ENCODE measurements around the gene ELOVL1. TPM values are rescaled to one million over a fixed set of nuclear protein-coding genes. Genes with fewer than 3 reads are reported as not detected.

The ELOVL1 gene
- total and polyA plus RNA-seq, 2 of the 13 experiments (the other 11 are each of a cell fraction or from before 2014, with no cell fraction given), result 55.2 to 77.4 TPM

DNA sequence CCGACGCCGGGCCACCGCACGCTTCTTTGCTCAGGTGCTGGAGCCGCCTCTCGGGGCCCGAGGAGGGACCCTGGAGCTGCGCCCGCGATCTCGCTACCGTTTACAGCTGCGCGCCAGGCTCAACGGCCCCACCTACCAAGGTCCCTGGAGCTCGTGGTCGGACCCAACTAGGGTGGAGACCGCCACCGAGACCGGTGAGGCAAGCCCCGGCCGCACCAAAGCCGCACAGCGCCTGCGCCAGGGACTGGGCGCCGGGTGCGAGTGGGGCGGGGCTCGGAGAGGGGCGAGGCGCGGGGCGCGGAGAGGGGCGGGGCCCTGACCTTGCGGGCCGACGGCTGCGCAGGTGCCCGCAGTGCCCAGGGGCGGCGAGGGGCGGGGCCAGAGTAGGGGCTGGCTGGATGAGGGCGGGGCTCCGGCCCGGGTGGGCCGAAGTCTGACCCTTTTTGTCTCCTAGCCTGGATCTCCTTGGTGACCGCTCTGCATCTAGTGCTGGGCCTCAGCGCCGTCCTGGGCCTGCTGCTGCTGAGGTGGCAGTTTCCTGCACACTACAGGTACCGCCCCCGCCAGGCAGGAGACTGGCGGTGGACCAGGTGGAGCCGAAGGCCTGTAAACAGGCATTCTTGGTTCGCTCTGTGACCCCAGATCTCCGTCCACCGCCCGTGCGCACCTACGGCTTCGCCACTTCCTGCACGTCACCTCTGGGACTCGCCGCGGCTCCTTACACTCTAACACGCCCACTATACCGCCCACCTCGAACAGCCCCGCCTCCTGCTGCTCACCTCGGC is 18.8 kb downstream of the ELOVL1 start (continued):
- TF ChIP-seq, protein P1, sequence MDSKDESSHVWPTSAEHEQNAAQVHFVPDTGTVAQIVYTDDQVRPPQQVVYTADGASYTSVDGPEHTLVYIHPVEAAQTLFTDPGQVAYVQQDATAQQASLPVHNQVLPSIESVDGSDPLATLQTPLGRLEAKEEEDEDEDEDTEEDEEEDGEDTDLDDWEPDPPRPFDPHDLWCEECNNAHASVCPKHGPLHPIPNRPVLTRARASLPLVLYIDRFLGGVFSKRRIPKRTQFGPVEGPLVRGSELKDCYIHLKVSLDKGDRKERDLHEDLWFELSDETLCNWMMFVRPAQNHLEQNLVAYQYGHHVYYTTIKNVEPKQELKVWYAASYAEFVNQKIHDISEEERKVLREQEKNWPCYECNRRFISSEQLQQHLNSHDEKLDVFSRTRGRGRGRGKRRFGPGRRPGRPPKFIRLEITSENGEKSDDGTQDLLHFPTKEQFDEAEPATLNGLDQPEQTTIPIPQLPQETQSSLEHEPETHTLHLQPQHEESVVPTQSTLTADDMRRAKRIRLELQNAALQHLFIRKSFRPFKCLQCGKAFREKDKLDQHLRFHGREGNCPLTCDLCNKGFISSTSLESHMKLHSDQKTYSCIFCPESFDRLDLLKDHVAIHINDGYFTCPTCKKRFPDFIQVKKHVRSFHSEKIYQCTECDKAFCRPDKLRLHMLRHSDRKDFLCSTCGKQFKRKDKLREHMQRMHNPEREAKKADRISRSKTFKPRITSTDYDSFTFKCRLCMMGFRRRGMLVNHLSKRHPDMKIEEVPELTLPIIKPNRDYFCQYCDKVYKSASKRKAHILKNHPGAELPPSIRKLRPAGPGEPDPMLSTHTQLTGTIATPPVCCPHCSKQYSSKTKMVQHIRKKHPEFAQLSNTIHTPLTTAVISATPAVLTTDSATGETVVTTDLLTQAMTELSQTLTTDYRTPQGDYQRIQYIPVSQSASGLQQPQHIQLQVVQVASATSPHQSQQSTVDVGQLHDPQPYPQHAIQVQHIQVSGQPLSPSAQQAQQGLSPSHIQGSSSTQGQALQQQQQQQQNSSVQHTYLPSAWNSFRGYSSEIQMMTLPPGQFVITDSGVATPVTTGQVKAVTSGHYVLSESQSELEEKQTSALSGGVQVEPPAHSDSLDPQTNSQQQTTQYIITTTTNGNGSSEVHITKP (CRISPR knock-in tag; IDR thresholded peaks at IDR 0.05; ENCODE audit: low read depth), result no peak
- peak; percentile 91; the same call in 1 of the 2 replicates for TF ChIP-seq ZNF343 (CRISPR knock-in tag; IDR thresholded peaks at IDR 0.05)
- peak; percentile 23 for TF ChIP-seq TEAD3 (CRISPR knock-in tag; optimal IDR thresholded peaks at IDR 0.05; ENCODE audit: borderline replicate concordance)
- TF ChIP-seq, protein P2, sequence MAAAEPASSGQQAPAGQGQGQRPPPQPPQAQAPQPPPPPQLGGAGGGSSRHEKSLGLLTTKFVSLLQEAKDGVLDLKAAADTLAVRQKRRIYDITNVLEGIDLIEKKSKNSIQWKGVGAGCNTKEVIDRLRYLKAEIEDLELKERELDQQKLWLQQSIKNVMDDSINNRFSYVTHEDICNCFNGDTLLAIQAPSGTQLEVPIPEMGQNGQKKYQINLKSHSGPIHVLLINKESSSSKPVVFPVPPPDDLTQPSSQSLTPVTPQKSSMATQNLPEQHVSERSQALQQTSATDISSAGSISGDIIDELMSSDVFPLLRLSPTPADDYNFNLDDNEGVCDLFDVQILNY (CRISPR knock-in tag; conservative IDR thresholded peaks at IDR 0.05), result peak; percentile 11; the same call in 1 of the 2 replicates
- no peak for TF ChIP-seq U2AF2 (IDR thresholded peaks at IDR 0.05; ENCODE audit: low read depth, low read length)
- TF ChIP-seq POLR2AphosphoS5 (IDR thresholded peaks at IDR 0.05; ENCODE audit: low read depth, low read length), result peak; percentile 61
- TF ChIP-seq ISL2 (CRISPR knock-in tag; IDR thresholded peaks at IDR 0.05), result peak; percentile 47
- TF ChIP-seq RCOR2 (CRISPR knock-in tag; IDR thresholded peaks at IDR 0.05), result no peak
- no peak for TF ChIP-seq MED8 (CRISPR knock-in tag; IDR thresholded peaks at IDR 0.05; ENCODE audit: insufficient replicate concordance)
- peak; percentile 73; the same call in 1 of the 2 replicates for TF ChIP-seq NKX3-1 (CRISPR knock-in tag; IDR thresholded peaks at IDR 0.05)
- no peak for TF ChIP-seq ZNF792 (CRISPR knock-in tag; IDR thresholded peaks at IDR 0.05)
- TF ChIP-seq ZNF33A (CRISPR knock-in tag; IDR thresholded peaks at IDR 0.05; ENCODE audit: borderline replicate concordance), result no peak
- no peak for TF ChIP-seq ZBTB7A (CRISPR knock-in tag; IDR thresholded peaks at IDR 0.05)
- no peak for TF ChIP-seq ARNT (IDR thresholded peaks at IDR 0.05)
- no peak for TF ChIP-seq PAF1 (CRISPR knock-in tag; IDR thresholded peaks at IDR 0.05)
- TF ChIP-seq MTA1 (CRISPR knock-in tag; IDR thresholded peaks at IDR 0.05; ENCODE audit: borderline replicate concordance), result no peak; the same call in 1 of the 2 replicates
- TF ChIP-seq, protein P3, sequence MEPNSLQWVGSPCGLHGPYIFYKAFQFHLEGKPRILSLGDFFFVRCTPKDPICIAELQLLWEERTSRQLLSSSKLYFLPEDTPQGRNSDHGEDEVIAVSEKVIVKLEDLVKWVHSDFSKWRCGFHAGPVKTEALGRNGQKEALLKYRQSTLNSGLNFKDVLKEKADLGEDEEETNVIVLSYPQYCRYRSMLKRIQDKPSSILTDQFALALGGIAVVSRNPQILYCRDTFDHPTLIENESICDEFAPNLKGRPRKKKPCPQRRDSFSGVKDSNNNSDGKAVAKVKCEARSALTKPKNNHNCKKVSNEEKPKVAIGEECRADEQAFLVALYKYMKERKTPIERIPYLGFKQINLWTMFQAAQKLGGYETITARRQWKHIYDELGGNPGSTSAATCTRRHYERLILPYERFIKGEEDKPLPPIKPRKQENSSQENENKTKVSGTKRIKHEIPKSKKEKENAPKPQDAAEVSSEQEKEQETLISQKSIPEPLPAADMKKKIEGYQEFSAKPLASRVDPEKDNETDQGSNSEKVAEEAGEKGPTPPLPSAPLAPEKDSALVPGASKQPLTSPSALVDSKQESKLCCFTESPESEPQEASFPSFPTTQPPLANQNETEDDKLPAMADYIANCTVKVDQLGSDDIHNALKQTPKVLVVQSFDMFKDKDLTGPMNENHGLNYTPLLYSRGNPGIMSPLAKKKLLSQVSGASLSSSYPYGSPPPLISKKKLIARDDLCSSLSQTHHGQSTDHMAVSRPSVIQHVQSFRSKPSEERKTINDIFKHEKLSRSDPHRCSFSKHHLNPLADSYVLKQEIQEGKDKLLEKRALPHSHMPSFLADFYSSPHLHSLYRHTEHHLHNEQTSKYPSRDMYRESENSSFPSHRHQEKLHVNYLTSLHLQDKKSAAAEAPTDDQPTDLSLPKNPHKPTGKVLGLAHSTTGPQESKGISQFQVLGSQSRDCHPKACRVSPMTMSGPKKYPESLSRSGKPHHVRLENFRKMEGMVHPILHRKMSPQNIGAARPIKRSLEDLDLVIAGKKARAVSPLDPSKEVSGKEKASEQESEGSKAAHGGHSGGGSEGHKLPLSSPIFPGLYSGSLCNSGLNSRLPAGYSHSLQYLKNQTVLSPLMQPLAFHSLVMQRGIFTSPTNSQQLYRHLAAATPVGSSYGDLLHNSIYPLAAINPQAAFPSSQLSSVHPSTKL (CRISPR knock-in tag; IDR thresholded peaks at IDR 0.05), result peak; percentile 21; the same call in 1 of the 2 replicates
